OCI-LY1 (cell line): ENCODE measurements around the gene DLX4.

ENCODE experiments used
- H2AFZ ChIP-seq: fragments of 200-600 bp; sonication (generic), shearing (Covaris generic); 2 replicates; pipeline ENCODE4 v1.6.0; 2014; ENCODE audit warnings: antibody characterized with exemption, mild to moderate bottlenecking, low read length
- H3F3A ChIP-seq: fragments of 200-600 bp; sonication (generic), shearing (Covaris generic); 2 replicates; pipeline ENCODE4 v1.6.0; 2014; ENCODE audit warnings: mild to moderate bottlenecking, antibody characterized with exemption, low read length, moderate library complexity; ENCODE audit not compliant: insufficient read depth
- H3K27ac ChIP-seq: fragments of 200-600 bp; sonication (generic); 2 replicates; pipeline ENCODE4 v1.5.1; 2014; ENCODE audit warnings: low read length, mixed run types, mild to moderate bottlenecking, low read depth; ENCODE audit not compliant: poor library complexity, severe bottlenecking
- H3K27me3 ChIP-seq: fragments of 200-600 bp; sonication (generic); 2 replicates; pipeline ENCODE4 v1.6.0; 2014; ENCODE audit warnings: antibody characterized with exemption, mild to moderate bottlenecking, low read length, moderate library complexity; ENCODE audit not compliant: insufficient read depth
- H3K36me3 ChIP-seq: fragments of 200-600 bp; sonication (generic); 2 replicates; pipeline ENCODE4 v1.6.1; 2014; ENCODE audit warnings: mild to moderate bottlenecking, antibody characterized with exemption, low read length, moderate library complexity, mixed read lengths; ENCODE audit not compliant: insufficient read depth
- H3K4me1 ChIP-seq: fragments of 200-600 bp; sonication (generic); 2 replicates; pipeline ENCODE4 v1.5.1; 2014; ENCODE audit warnings: mild to moderate bottlenecking, low read length, moderate library complexity; ENCODE audit not compliant: insufficient read depth, severe bottlenecking
- H3K4me2 ChIP-seq: fragments of 200-600 bp; sonication (generic), shearing (Covaris generic); 2 replicates; pipeline ENCODE4 v1.6.1; 2014; ENCODE audit warnings: low read length
- H3K4me3 ChIP-seq: fragments of 200-600 bp; sonication (generic); 2 replicates; pipeline ENCODE4 v1.5.1; 2014; ENCODE audit warnings: low read length, low read depth, mild to moderate bottlenecking, mixed read lengths; ENCODE audit not compliant: poor library complexity, severe bottlenecking
- H3K79me2 ChIP-seq: fragments of 200-600 bp; shearing (Covaris generic); 2 replicates; pipeline ENCODE4 v1.6.1; 2016; ENCODE audit warnings: mixed run types, low read length, mixed read lengths; ENCODE audit not compliant: insufficient read depth
- H3K9ac ChIP-seq: fragments of 200-600 bp; sonication (generic), shearing (Covaris generic); 2 replicates; pipeline ENCODE4 v1.6.1; 2014; ENCODE audit warnings: mild to moderate bottlenecking, low read length, mixed read lengths
- H3K9me2 ChIP-seq: fragments of 200-600 bp; sonication (generic), shearing (Covaris generic); 2 replicates; pipeline ENCODE4 v1.6.1; 2014; ENCODE audit warnings: low read depth, mild to moderate bottlenecking, low read length, mixed read lengths
- H3K9me3 ChIP-seq: fragments of 200-600 bp; shearing (Covaris generic); 2 replicates; pipeline ENCODE4 v1.6.1; 2014; ENCODE audit warnings: low read length, mixed read lengths
- H4K20me1 ChIP-seq: fragments of 200-600 bp; sonication (generic), shearing (Covaris generic); 2 replicates; pipeline ENCODE4 v1.6.0; 2016; ENCODE audit warnings: mild to moderate bottlenecking, low read length; ENCODE audit not compliant: insufficient read depth
- CTCF ChIP-seq: fragments of 200-600 bp; sonication (generic), shearing (Covaris generic); IDR thresholded peaks from 2 replicates; pipeline ENCODE4 v1.5.1; 2017; ENCODE audit warnings: mild to moderate bottlenecking, antibody characterized with exemption, low read length, moderate library complexity, mixed read lengths
- EZH2 ChIP-seq: fragments of 200-600 bp; sonication (generic), shearing (Covaris generic); IDR thresholded peaks from 2 replicates; pipeline ENCODE4 v1.8.0; 2017; ENCODE audit warnings: borderline replicate concordance, mixed run types, mild to moderate bottlenecking, antibody characterized with exemption, low read length, moderate library complexity, mixed read lengths

The DLX4 gene

GRCh38 chr17:49976828-49977202 is 7.8 kb downstream of the DLX4 start:
- H3K4me3 ChIP-seq: no peak overlapping the region
- H3K9me3 ChIP-seq: no peaks in the 10 kb centered on the region
- no peak for TF ChIP-seq CTCF
- no peak for TF ChIP-seq EZH2
- no peak overlapping the region for H2AFZ ChIP-seq
- H3F3A ChIP-seq: no peaks in the 10 kb centered on the region
- no peaks in the 10 kb centered on the region for H3K9me2 ChIP-seq
- H4K20me1 ChIP-seq: no peaks in the 10 kb centered on the region
- no peak overlapping the region for H3K9ac ChIP-seq
- no peaks in the 10 kb centered on the region for H3K4me1 ChIP-seq
- no peaks in the 10 kb centered on the region for H3K36me3 ChIP-seq
- H3K27me3 ChIP-seq: 0 out of 2 replicates have a peak, but pooled peaks cover 4% of the 10 kb centered on the region
- no peak overlapping the region for H3K27ac ChIP-seq
- no peak overlapping the region for H3K4me2 ChIP-seq
- no peaks in the 10 kb centered on the region for H3K79me2 ChIP-seq

GRCh38 chr17:49977463-49978389 is 8.7 kb downstream of the DLX4 start:
- TF ChIP-seq CTCF: no peak
- TF ChIP-seq EZH2: no peak
- H3K27ac ChIP-seq: no peak overlapping the region
- H3F3A ChIP-seq: no peaks in the 10 kb centered on the region
- no peaks in the 10 kb centered on the region for H3K9me2 ChIP-seq
- H3K4me3 ChIP-seq: no peak overlapping the region
- no peak overlapping the region for H3K4me2 ChIP-seq
- no peaks in the 10 kb centered on the region for H3K4me1 ChIP-seq
- 0 out of 2 replicates have a peak, but pooled peaks cover 4% of the 10 kb centered on the region for H3K27me3 ChIP-seq
- H3K36me3 ChIP-seq: no peaks in the 10 kb centered on the region
- no peak overlapping the region for H2AFZ ChIP-seq
- H3K9me3 ChIP-seq: no peaks in the 10 kb centered on the region
- no peaks in the 10 kb centered on the region for H3K79me2 ChIP-seq
- H4K20me1 ChIP-seq: no peaks in the 10 kb centered on the region
- no peak overlapping the region for H3K9ac ChIP-seq

- no peaks in the 10 kb centered on the region for H3K36me3 ChIP-seq
- H3F3A ChIP-seq: no peaks in the 10 kb centered on the region
- no peaks in the 10 kb centered on the region for H4K20me1 ChIP-seq
- H3K4me1 ChIP-seq: no peaks in the 10 kb centered on the region
- 0 out of 2 replicates have a peak, but pooled peaks cover 4% of the 10 kb centered on the region for H3K27me3 ChIP-seq
- no peaks in the 10 kb centered on the region for H3K79me2 ChIP-seq
- TF ChIP-seq CTCF: no peak
- no peak for TF ChIP-seq EZH2
- H3K9me2 ChIP-seq: no peaks in the 10 kb centered on the region
- H2AFZ ChIP-seq: no peak overlapping the region
- no peak overlapping the region for H3K27ac ChIP-seq
- H3K9me3 ChIP-seq: no peaks in the 10 kb centered on the region
- H3K4me2 ChIP-seq: no peak overlapping the region
- no peak overlapping the region for H3K9ac ChIP-seq
- no peak overlapping the region for H3K4me3 ChIP-seq
These were observed 9.5 kb downstream of the DLX4 start for GRCh38 chr17:49978501-49978900.
